Activated CD4-positive, alpha-beta memory T cell treated with anti-CD3 and anti-CD28 coated beads, Interleukin-2, amount 10 ng/mL, durations not matched to agents 7 days and 5 days (primary cell): Measurements from ENCODE around the gene JAM3. TPM values are rescaled to one million over a fixed set of nuclear protein-coding genes. Genes with fewer than 3 reads are reported as not detected.

ENCODE experiments used
- CTCF ChIA-PET: fragments of 350-600 bp; sonication (Branson Sonifier 250); formaldehyde crosslinking; loops from one replicate; lab custom pipeline; 2021; ENCODE audit warnings: antibody characterized with exemption, inconsistent platforms; lab: Charles Lee
- POLR2A ChIA-PET: fragments of 350-600 bp; sonication (Branson Sonifier 250); formaldehyde crosslinking; loops from one replicate; lab custom pipeline; 2021; ENCODE audit warnings: antibody characterized with exemption; lab: Charles Lee
- DNase-seq: peaks from one replicate; pipeline ENCODE4 v3.0.0-alpha.2; 2020
- H3K27ac Mint-ChIP-seq: one replicate; pipeline ENCODE4 v1.8.0; 2021; ENCODE audit warnings: mild to moderate bottlenecking, mixed read lengths
- H3K27me3 Mint-ChIP-seq: one replicate; pipeline ENCODE4 v1.8.0; 2021; ENCODE audit warnings: mixed read lengths
- H3K36me3 Mint-ChIP-seq: one replicate; pipeline ENCODE4 v1.8.0; 2021; ENCODE audit warnings: low read depth, mixed read lengths
- H3K4me1 Mint-ChIP-seq: one replicate; pipeline ENCODE4 v1.8.0; 2021; ENCODE audit warnings: mixed read lengths
- H3K4me3 Mint-ChIP-seq: one replicate; pipeline ENCODE4 v1.8.0; 2021; ENCODE audit warnings: mild to moderate bottlenecking, mixed read lengths
- H3K9me3 Mint-ChIP-seq: one replicate; pipeline ENCODE4 v1.8.0; 2021; ENCODE audit warnings: mixed read lengths
- total RNA-seq, 2 experiments: library from RNA; stranded (reverse); gene quantifications; one replicate each; pipeline ENCODE4 v1.2.3, GENCODE V29; 2021

The JAM3 gene
- total RNA-seq, 2 experiments from 2014 or later: 4.5 to 5.1 TPM

DNA sequence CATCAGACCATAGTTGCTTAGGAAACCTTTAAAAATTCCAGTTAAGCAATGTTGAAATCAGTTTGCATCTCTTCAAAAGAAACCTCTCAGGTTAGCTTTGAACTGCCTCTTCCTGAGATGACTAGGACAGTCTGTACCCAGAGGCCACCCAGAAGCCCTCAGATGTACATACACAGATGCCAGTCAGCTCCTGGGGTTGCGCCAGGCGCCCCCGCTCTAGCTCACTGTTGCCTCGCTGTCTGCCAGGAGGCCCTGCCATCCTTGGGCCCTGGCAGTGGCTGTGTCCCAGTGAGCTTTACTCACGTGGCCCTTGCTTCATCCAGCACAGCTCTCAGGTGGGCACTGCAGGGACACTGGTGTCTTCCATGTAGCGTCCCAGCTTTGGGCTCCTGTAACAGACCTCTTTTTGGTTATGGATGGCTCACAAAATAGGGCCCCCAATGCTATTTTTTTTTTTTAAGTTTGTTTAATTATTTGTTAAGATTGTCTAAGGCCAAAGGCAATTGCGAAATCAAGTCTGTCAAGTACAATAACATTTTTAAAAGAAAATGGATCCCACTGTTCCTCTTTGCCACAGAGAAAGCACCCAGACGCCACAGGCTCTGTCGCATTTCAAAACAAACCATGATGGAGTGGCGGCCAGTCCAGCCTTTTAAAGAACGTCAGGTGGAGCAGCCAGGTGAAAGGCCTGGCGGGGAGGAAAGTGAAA lies 81.5 kb downstream of the JAM3 start:
- no peak overlapping the region for H3K4me3 Mint-ChIP-seq
- H3K27ac Mint-ChIP-seq: no peak overlapping the region
- no peak for DNase-seq
- POLR2A ChIA-PET: no interaction called here
- H3K36me3 Mint-ChIP-seq: peaks cover 55% of the 10 kb centered on the region
- CTCF ChIA-PET: interaction anchor here (0.9 to 1.3 kb wide), 2 partner anchors 20 to 100 kb away, joined by 3 read pairs; no protein-coding TSS in a partner anchor
- H3K27me3 Mint-ChIP-seq: no peaks in the 10 kb centered on the region
- H3K9me3 Mint-ChIP-seq: no peaks in the 10 kb centered on the region
- H3K4me1 Mint-ChIP-seq: no peaks in the 10 kb centered on the region

DNA sequence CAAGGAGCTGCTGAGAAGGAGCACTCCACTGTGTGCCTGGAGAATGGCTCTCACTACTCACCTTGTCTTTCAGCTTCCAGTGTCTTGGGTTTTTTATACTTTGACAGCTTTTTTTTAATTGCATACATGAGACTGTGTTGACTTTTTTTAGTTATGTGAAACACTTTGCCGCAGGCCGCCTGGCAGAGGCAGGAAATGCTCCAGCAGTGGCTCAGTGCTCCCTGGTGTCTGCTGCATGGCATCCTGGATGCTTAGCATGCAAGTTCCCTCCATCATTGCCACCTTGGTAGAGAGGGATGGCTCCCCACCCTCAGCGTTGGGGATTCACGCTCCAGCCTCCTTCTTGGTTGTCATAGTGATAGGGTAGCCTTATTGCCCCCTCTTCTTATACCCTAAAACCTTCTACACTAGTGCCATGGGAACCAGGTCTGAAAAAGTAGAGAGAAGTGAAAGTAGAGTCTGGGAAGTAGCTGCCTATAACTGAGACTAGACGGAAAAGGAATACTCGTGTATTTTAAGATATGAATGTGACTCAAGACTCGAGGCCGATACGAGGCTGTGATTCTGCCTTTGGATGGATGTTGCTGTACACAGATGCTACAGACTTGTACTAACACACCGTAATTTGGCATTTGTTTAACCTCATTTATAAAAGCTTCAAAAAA lies 82.3 kb downstream of the JAM3 start:
- ChIA-PET POLR2A (no interaction called here), CTCF (interaction anchor here (0.6 to 1.3 kb wide), 3 partner anchors 21 to 651 kb away, joined by 3 read pairs; no protein-coding TSS in a partner anchor)
- Mint-ChIP-seq H3K4me3 (no peak overlapping the region), H3K27ac (no peak overlapping the region), H3K4me1 (no peaks in the 10 kb centered on the region), H3K36me3 (peaks cover 61% of the 10 kb centered on the region), H3K9me3 (no peaks in the 10 kb centered on the region), H3K27me3 (no peaks in the 10 kb centered on the region)
- no peak for DNase-seq

DNA sequence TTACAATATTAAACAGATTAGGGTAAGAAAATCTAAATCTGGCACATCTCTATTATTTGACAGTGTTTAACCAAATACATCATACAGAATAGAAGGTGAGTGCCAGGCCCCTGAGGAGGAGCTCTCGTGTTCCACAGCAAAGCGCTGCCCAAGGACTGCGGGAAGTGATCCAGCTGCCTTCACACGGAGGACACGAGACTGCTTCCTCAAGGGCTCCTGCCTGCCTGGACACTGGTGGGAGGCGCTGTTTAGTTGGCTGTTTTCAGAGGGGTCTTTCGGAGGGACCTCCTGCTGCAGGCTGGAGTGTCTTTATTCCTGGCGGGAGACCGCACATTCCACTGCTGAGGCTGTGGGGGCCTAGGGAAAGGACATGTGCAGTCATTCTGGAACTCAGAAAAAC lies 83.8 kb downstream of the JAM3 start:
- Mint-ChIP-seq H3K36me3 (peaks cover 73% of the 10 kb centered on the region), H3K27me3 (no peaks in the 10 kb centered on the region), H3K27ac (no peak overlapping the region), H3K4me3 (no peak overlapping the region), H3K4me1 (no peaks in the 10 kb centered on the region), H3K9me3 (no peaks in the 10 kb centered on the region)
- POLR2A ChIA-PET: interaction anchor here (0.9 to 1.5 kb wide), 2 partner anchors 9 to 12 kb away, joined by 3 to 4 read pairs; no protein-coding TSS in a partner anchor
- CTCF ChIA-PET: no interaction called here
- no peak for DNase-seq

DNA sequence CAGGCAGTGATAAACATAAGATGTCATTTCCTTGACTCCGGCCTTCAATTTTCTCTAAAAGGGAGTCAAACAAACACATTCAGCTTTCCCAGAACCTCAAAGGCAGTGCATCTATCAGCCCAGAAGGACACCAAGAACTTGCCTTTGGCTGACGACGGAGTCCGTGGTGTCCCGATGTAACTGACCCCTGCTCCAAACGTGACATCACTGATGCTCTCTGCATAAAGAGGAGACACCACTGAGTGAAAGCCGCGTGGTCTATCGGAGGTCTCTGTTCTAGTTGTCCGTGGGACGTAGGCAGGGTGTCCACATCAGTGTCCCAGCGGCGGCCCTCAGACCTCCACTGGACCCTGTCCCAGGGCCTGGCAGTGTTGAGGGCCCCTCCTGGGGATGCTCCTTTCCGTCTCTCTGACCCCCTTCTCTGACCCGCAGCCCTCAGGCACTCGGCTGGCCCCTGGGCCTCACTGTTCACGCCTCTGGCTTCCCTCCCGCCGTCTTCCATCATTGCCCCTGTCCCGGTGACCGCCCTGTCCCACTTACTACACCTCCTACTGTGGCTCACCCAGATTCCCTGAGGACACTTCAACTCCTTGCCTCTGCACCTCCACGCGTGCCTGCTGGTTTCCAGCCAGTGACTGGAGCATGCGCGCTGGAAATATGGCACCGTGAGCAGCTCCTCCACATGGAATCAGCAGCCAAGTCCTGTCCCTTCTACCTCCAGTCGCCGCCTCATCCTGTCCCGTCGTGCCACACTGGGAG lies 84.5 kb downstream of the JAM3 start:
- CTCF ChIA-PET: no interaction called here
- H3K36me3 Mint-ChIP-seq: peaks cover 74% of the 10 kb centered on the region
- no peaks in the 10 kb centered on the region for H3K4me1 Mint-ChIP-seq
- DNase-seq: no peak
- no peaks in the 10 kb centered on the region for H3K9me3 Mint-ChIP-seq
- POLR2A ChIA-PET: interaction anchor here (1.5 kb wide), 1 partner anchor 12 kb away, joined by 4 read pairs; no protein-coding TSS in a partner anchor
- H3K27ac Mint-ChIP-seq: no peak overlapping the region
- H3K4me3 Mint-ChIP-seq: no peak overlapping the region
- no peaks in the 10 kb centered on the region for H3K27me3 Mint-ChIP-seq

DNA sequence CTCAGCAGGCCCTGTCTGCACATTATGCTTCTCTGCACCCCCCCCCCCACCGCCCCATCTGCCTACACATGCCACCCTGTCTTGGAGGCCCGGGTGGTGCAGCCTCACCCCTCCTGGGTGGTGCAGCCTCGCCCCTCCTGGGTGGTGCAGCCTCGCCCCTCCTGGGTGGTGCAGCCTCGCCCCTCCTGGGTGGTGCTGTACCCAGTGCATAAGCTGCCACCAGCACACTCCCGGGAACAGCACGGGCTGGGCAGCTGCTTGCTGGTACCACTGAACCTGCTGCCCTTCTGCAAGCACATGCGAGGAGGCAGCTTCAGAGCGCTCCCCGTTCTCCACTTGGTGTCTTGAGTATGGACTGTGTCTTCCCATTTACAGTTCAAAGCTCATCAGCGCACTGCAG lies 85.6 kb downstream of the JAM3 start:
- no peak for DNase-seq
- H3K9me3 Mint-ChIP-seq: no peaks in the 10 kb centered on the region
- H3K36me3 Mint-ChIP-seq: peaks cover 75% of the 10 kb centered on the region
- H3K27me3 Mint-ChIP-seq: no peaks in the 10 kb centered on the region
- H3K4me1 Mint-ChIP-seq: no peaks in the 10 kb centered on the region
- POLR2A ChIA-PET: no interaction called here
- no peak overlapping the region for H3K4me3 Mint-ChIP-seq
- H3K27ac Mint-ChIP-seq: no peak overlapping the region
- CTCF ChIA-PET: no interaction called here

DNA sequence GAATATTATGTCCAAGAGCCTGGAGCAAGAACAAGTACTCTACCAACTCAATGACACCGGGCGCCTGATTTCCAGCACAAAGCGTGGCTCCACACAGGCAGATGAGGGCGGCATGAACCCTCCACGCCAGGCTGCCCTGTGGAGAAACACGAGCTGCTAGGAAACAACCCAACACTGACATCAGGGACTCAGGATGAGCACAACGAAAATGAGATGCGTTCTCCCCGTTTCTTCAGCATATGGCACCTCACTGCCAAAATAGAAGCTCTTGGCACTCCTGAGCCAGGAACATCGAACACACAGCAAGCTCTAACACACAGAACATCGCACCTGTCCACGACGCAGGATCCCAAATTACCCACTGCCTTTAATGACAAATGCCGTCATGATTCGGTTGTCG lies 86.6 kb downstream of the JAM3 start:
- ChIA-PET POLR2A (interaction anchor here (1.0 kb wide), 1 partner anchor 73 kb away, joined by 3 read pairs; no protein-coding TSS in a partner anchor), CTCF (interaction anchor here (0.6 kb wide), 1 partner anchor 123 kb away, joined by 3 read pairs; no protein-coding TSS in a partner anchor)
- no peaks in the 10 kb centered on the region for H3K4me1 Mint-ChIP-seq
- DNase-seq: no peak
- H3K9me3 Mint-ChIP-seq: no peaks in the 10 kb centered on the region
- H3K27ac Mint-ChIP-seq: no peak overlapping the region
- no peak overlapping the region for H3K4me3 Mint-ChIP-seq
- no peaks in the 10 kb centered on the region for H3K27me3 Mint-ChIP-seq
- H3K36me3 Mint-ChIP-seq: peaks cover 85% of the 10 kb centered on the region

DNA sequence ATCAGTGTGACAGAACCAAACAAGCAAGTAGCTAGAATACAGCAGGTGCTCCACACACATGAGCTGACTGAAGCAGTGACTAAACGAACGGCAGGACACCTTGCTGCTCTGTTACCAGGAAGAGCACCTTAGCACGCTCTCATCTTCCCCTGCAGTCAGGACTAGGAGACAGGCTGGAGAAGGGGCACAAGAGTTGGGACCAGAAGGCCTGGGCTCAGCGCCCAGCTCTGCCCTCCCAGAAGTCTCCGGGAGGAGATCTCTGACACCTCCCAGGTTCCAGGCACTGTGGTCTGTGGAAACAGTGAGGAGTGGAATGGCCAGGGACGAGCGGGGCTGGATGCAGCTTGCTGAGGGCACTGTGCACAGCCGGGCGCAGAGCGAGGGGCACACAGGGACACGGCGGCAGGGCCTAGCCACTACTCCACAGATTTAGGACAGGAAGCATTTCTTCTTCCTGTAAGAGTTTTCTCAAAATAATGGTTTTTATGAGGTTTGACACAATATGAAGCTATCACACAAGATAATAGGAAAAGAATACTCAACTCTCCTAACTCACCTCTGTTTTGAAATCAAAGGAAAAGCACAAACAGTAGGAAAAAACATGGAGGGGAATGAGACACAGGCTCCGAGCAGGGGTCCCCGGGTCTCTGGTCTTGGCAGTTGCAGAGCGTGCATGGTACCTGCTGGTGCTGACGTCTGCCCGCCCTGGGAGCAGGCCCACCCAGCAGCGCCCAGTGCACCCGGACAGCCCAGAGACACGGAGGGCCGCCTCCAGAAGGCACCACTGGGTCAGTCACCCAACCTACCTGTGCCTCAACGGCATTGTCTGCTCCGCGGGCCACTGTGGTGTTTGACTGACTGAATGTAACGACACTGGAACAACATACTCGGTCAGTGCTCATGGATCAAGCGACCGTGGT lies 87.3 kb downstream of the JAM3 start:
- ChIA-PET POLR2A (interaction anchor here (0.8 to 1.0 kb wide), 2 partner anchors 73 to 81 kb away, joined by 3 read pairs; no protein-coding TSS in a partner anchor), CTCF (interaction anchor here (0.6 kb wide), 1 partner anchor 123 kb away, joined by 3 read pairs; no protein-coding TSS in a partner anchor)
- DNase-seq: no peak
- Mint-ChIP-seq H3K4me1 (no peaks in the 10 kb centered on the region), H3K36me3 (peaks cover 86% of the 10 kb centered on the region), H3K27me3 (no peaks in the 10 kb centered on the region), H3K4me3 (no peak overlapping the region), H3K9me3 (no peaks in the 10 kb centered on the region), H3K27ac (no peak overlapping the region)

DNA sequence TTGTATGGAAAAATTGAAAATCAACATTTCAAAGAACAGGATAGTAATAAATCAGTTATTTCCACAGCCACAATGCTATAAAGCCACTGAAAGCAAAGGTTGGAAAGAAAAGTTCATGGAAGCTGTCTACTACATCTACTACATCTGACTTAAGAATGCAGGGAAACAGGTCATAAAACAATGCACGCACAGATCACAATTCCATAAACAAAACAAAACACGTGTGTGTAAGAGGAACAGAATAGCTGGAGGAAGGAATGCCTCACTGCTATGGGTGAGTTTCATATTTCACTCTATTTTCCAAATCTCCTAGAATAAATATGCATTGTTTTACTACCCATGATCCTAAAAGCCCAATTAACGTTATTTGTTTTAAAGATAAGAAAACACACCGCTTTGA lies 88.6 kb downstream of the JAM3 start:
- ChIA-PET POLR2A (no interaction called here), CTCF (no interaction called here)
- H3K4me3 Mint-ChIP-seq: no peak overlapping the region
- no peaks in the 10 kb centered on the region for H3K4me1 Mint-ChIP-seq
- peaks cover 87% of the 10 kb centered on the region for H3K36me3 Mint-ChIP-seq
- H3K27ac Mint-ChIP-seq: no peak overlapping the region
- no peak for DNase-seq
- no peaks in the 10 kb centered on the region for H3K9me3 Mint-ChIP-seq
- H3K27me3 Mint-ChIP-seq: no peaks in the 10 kb centered on the region

DNA sequence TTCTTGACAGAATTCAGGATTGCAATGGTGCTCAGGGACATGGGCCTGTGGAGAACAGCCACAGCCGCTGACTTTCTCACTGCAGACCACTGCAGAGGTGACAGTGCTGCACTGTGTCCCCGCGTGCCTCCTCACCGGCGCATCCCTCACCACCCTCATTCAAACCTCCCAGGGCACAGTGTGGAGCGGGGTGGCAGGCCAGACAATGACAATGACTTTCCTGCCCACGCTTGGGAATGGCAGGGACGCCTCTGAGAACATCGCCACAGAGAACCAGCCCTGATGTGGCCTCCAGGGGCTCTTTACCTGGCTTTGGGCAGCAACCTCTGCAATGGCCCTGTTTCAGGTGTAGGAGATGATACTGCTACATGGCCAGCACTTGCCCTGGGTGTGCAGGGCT lies 89.2 kb downstream of the JAM3 start:
- POLR2A ChIA-PET: no interaction called here
- H3K4me3 Mint-ChIP-seq: no peak overlapping the region
- CTCF ChIA-PET: no interaction called here
- H3K27me3 Mint-ChIP-seq: no peaks in the 10 kb centered on the region
- peaks cover 93% of the 10 kb centered on the region for H3K36me3 Mint-ChIP-seq
- H3K4me1 Mint-ChIP-seq: no peaks in the 10 kb centered on the region
- DNase-seq: no peak
- no peaks in the 10 kb centered on the region for H3K9me3 Mint-ChIP-seq
- H3K27ac Mint-ChIP-seq: no peak overlapping the region

DNA sequence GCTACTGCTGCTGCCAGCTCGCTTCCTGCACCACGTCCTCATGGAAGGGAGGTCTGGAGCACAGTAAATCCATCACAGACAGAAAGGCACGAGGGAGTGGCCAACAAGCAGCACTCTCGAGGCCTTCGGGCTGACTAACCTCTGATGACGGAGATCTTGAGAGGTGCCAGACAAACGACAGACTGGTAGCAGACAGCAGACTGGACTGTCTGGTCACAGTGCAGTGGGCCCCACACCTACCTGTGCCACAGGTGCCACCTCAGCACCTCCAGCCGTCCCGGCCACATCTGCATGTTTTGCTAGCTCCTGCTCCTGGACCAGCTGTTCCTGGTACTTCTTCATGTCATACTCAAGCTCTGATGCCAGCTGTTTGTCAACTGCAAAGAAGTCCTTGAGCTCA lies 90.8 kb downstream of the JAM3 start:
- ChIA-PET POLR2A (no interaction called here), CTCF (interaction anchor here (1.5 kb wide), 1 partner anchor 48 kb away, joined by 9 read pairs; no protein-coding TSS in a partner anchor)
- no peak overlapping the region for H3K4me3 Mint-ChIP-seq
- no peak for DNase-seq
- H3K27me3 Mint-ChIP-seq: no peaks in the 10 kb centered on the region
- H3K4me1 Mint-ChIP-seq: no peaks in the 10 kb centered on the region
- H3K36me3 Mint-ChIP-seq: peaks cover 92% of the 10 kb centered on the region
- H3K27ac Mint-ChIP-seq: no peak overlapping the region
- no peaks in the 10 kb centered on the region for H3K9me3 Mint-ChIP-seq

DNA sequence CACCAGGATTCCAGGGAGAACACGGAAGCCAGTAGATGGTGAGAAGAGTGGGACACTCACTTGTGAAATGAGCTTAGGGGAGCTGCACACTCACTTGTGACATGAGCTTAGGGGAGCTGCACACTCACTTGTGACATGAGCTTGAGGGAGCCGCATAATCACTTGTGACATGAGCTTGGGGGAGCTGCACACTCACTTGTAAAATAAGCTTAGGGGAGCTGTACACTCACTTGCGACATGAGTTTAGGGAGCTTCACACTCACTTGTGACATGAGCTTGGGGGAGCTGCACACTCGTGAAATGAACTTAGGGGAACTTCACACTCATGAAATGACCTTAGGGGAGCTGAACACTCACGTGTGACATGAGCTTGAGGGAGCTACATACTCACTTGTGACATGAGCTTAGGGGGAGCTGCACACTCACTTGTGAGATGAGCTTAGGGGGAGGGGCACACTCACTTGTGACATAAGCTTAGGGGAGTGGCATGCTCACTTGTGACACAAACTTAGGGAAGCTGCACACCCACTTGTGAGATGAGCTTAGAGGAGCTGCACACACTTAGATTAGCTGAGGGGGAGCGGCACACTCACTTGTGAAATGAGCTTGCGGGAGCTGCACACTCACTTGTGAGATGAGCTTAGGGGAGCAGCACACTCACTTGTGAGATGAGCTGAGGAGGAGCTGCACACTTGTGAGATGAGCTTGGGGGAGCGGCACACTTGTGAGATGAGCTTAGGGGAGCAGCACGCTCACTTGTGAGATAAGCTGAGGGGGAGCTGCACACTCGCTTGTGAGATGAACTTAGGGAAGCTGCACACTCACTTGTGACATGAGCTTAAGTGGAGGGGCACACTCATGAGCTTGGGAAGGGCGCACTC lies 95.9 kb downstream of the JAM3 start:
- no peak for DNase-seq
- H3K27ac Mint-ChIP-seq: no peak overlapping the region
- no peaks in the 10 kb centered on the region for H3K27me3 Mint-ChIP-seq
- no peak overlapping the region for H3K4me3 Mint-ChIP-seq
- CTCF ChIA-PET: interaction anchor here (0.7 to 1.5 kb wide), 3 partner anchors 42 to 115 kb away, joined by 3 to 6 read pairs (median 6); no protein-coding TSS in a partner anchor
- no peaks in the 10 kb centered on the region for H3K4me1 Mint-ChIP-seq
- POLR2A ChIA-PET: interaction anchor here (1.3 kb wide), 2 partner anchors 12 to 127 kb away, joined by 4 read pairs; no protein-coding TSS in a partner anchor
- no peaks in the 10 kb centered on the region for H3K9me3 Mint-ChIP-seq
- H3K36me3 Mint-ChIP-seq: peaks cover 85% of the 10 kb centered on the region
